Keratinocyte (primary cell): Measurements from ENCODE around the gene MAEA.

Source experiments
- EZH2 ChIP-seq: IDR thresholded peaks from one replicate; pipeline ENCODE4 v1.6.1; 2012; ENCODE audit warnings: inconsistent platforms, mild to moderate bottlenecking, low read length, moderate library complexity
- TF ChIP-seq, protein P1 (sequence below), 3 experiments: IDR thresholded peaks in 1 of 3; conservative IDR thresholded peaks in 1 of 3; optimal IDR thresholded peaks in 1 of 3; 2 replicates in 2 of 3; 3 replicates in 1 of 3; pipeline versions ENCODE3 to v1.5.1; 2011; ENCODE audit warnings: low read length in 3 of 3, mild to moderate bottlenecking in 3 of 3, moderate library complexity in 2 of 3, control low read depth in 1 of 3, inconsistent platforms in 1 of 3; ENCODE audit not compliant: insufficient read depth in 2 of 3; ENCODE audit errors: extremely low read depth in 1 of 3

- TF ChIP-seq, protein P1, sequence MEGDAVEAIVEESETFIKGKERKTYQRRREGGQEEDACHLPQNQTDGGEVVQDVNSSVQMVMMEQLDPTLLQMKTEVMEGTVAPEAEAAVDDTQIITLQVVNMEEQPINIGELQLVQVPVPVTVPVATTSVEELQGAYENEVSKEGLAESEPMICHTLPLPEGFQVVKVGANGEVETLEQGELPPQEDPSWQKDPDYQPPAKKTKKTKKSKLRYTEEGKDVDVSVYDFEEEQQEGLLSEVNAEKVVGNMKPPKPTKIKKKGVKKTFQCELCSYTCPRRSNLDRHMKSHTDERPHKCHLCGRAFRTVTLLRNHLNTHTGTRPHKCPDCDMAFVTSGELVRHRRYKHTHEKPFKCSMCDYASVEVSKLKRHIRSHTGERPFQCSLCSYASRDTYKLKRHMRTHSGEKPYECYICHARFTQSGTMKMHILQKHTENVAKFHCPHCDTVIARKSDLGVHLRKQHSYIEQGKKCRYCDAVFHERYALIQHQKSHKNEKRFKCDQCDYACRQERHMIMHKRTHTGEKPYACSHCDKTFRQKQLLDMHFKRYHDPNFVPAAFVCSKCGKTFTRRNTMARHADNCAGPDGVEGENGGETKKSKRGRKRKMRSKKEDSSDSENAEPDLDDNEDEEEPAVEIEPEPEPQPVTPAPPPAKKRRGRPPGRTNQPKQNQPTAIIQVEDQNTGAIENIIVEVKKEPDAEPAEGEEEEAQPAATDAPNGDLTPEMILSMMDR (optimal IDR thresholded peaks at IDR 0.05 in 1 of 3, IDR thresholded peaks at IDR 0.05 in 1 of 3, conservative IDR thresholded peaks at IDR 0.05 in 1 of 3; ENCODE audit: extremely low read depth in 1 of 3, insufficient read depth in 2 of 3, low read length in 3 of 3): no peak
- TF ChIP-seq EZH2: no peak
Measured at GRCh38 chr4:1364217-1364616, 74.5 kb downstream of the MAEA start.
